Measurements from ENCODE around the gene ZNF574. TPM values are rescaled to one million over a fixed set of nuclear protein-coding genes. Genes with fewer than 3 reads are reported as not detected.

ZNF574 gene
- total RNA-seq, 1 donor from 2014 or later, result 17.3 TPM

- no peaks in the 10 kb centered on the region for H3K36me3 ChIP-seq (ENCODE audit: control insufficient read depth, insufficient read depth, low read length)
- no peak for DNase-seq (ENCODE audit: low read depth)
- H3K4me3 ChIP-seq (ENCODE audit: low read depth, low read length), result no peak overlapping the region
- H3K27me3 ChIP-seq (ENCODE audit: control insufficient read depth, insufficient read depth, low read length), result no peaks in the 10 kb centered on the region
- no peak for TF ChIP-seq CTCF (IDR thresholded peaks at IDR 0.05; ENCODE audit: insufficient read depth, low read length, poor library complexity, severe bottlenecking)
These were observed 22.7 kb upstream of the ZNF574 start for GRCh38 chr19:42053037-42053935.

GRCh38 chr19:42054205-42054604, 21.8 kb upstream of the ZNF574 start:
- DNase-seq (ENCODE audit: low read depth), result no peak
- no peak for TF ChIP-seq CTCF (IDR thresholded peaks at IDR 0.05; ENCODE audit: insufficient read depth, low read length, poor library complexity, severe bottlenecking)

GRCh38 chr19:42057846-42058245, 18.1 kb upstream of the ZNF574 start:
- no peak for DNase-seq (ENCODE audit: low read depth)
- Histone ChIP-seq H3K36me3 (ENCODE audit: control insufficient read depth, insufficient read depth, low read length) (no peaks in the 10 kb centered on the region), H3K4me3 (ENCODE audit: low read depth, low read length) (no peak overlapping the region), H3K27me3 (ENCODE audit: control insufficient read depth, insufficient read depth, low read length) (no peaks in the 10 kb centered on the region)
- TF ChIP-seq CTCF (IDR thresholded peaks at IDR 0.05; ENCODE audit: insufficient read depth, low read length, poor library complexity, severe bottlenecking), result no peak

More at GRCh38 chr19:42054205-42054604, 21.8 kb upstream of the ZNF574 start:
- H3K4me3 ChIP-seq (ENCODE audit: low read depth, low read length), result no peak overlapping the region
- H3K27me3 ChIP-seq (ENCODE audit: control insufficient read depth, insufficient read depth, low read length), result no peaks in the 10 kb centered on the region
- no peaks in the 10 kb centered on the region for H3K36me3 ChIP-seq (ENCODE audit: control insufficient read depth, insufficient read depth, low read length)

GRCh38 chr19:42059196-42059595, 16.8 kb upstream of the ZNF574 start:
- no peak overlapping the region for H3K4me3 ChIP-seq (ENCODE audit: low read depth, low read length)
- no peak for TF ChIP-seq CTCF (IDR thresholded peaks at IDR 0.05; ENCODE audit: insufficient read depth, low read length, poor library complexity, severe bottlenecking)
- H3K27me3 ChIP-seq (ENCODE audit: control insufficient read depth, insufficient read depth, low read length), result no peaks in the 10 kb centered on the region
- DNase-seq (ENCODE audit: low read depth), result no peak
- H3K36me3 ChIP-seq (ENCODE audit: control insufficient read depth, insufficient read depth, low read length), result no peaks in the 10 kb centered on the region

GRCh38 chr19:42060117-42060516, 15.8 kb upstream of the ZNF574 start:
- no peak overlapping the region for H3K4me3 ChIP-seq (ENCODE audit: low read depth, low read length)
- no peaks in the 10 kb centered on the region for H3K36me3 ChIP-seq (ENCODE audit: control insufficient read depth, insufficient read depth, low read length)
- no peak for DNase-seq (ENCODE audit: low read depth)
- no peak for TF ChIP-seq CTCF (IDR thresholded peaks at IDR 0.05; ENCODE audit: insufficient read depth, low read length, poor library complexity, severe bottlenecking)
- no peaks in the 10 kb centered on the region for H3K27me3 ChIP-seq (ENCODE audit: control insufficient read depth, insufficient read depth, low read length)

Measured in kidney epithelial cell (primary cell).